SJCRH30 (cell line): ENCODE results near the gene FN3K. TPM values are rescaled to one million over a fixed set of nuclear protein-coding genes. Genes with fewer than 3 reads are reported as not detected.

Experiments
- total RNA-seq: library from RNA; depleted of rRNA; stranded (reverse); fragments of >200 nt; shearing (Covaris generic); gene quantifications from 2 replicates; pipeline ENCODE4 v1.2.3, GENCODE V29; 2014; rRNA removed

FN3K gene
- total RNA-seq, 1 experiment from 2014 or later: 2.1 TPM

Other genes starting within 250 kb of the FN3K start
- gene FOXK2, start 215.9 kb upstream of the FN3K start, total RNA-seq: 87.6 and 95.0 TPM in 2 replicates
- 167 and 171 TPM in 2 replicates for gene WDR45B, start 87.2 kb upstream of the FN3K start, total RNA-seq
- gene RAB40B, start 36.9 kb upstream of the FN3K start, total RNA-seq: 14.6 and 17.2 TPM in 2 replicates
- 58.0 and 60.9 TPM in 2 replicates for gene FN3KRP, start 18.9 kb upstream of the FN3K start, total RNA-seq
- gene TBCD, start 16.4 kb downstream of the FN3K start, total RNA-seq: 172 and 181 TPM in 2 replicates
- gene ZNF750, start 104.4 kb downstream of the FN3K start, total RNA-seq: not detected in 2 replicates